AG08396 (cell line): ENCODE results near the gene ADAMTSL2.
A peak's percentile ranks its signal among the peaks of the same experiment; 100 is the strongest.

Experiments used
- DNase-seq: peaks from one replicate; pipeline ENCODE4 v3.0.0; 2012; ENCODE audit warnings: low spot score, mixed read lengths

Gene ADAMTSL2

GRCh38 chr9:133499892-133500270, 34.6 kb upstream of the ADAMTSL2 start:
- DNase-seq, result no peak

- DNase-seq, result no peak
These were observed 32.4 kb upstream of the ADAMTSL2 start for GRCh38 chr9:133502112-133502511.

- peak; percentile 57 for DNase-seq
These were observed 29.2 kb upstream of the ADAMTSL2 start for GRCh38 chr9:133505186-133505830.

- peak; percentile 67 for DNase-seq
These were observed 28.4 kb upstream of the ADAMTSL2 start for GRCh38 chr9:133505901-133506652.

DNA sequence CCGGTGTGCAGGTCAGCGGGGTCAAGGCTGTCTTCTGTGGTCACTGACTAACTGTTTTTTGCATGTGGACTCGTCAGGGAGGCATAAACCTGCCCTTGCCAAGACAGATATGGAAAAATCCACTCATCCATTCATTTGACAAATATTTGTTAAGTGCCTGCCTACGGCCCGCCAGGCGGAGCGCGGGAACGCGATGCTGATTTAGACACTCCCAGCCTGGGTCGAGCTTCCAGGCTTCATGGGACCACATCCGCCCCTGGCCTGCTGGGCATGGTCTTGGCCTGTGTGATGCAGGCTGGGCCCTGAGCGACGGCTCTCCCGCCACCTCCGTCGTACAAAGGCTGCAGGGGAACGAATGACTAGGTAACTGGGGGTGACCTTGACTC, 27.9 kb upstream of the ADAMTSL2 start:
- peak; percentile 91 for DNase-seq

DNA sequence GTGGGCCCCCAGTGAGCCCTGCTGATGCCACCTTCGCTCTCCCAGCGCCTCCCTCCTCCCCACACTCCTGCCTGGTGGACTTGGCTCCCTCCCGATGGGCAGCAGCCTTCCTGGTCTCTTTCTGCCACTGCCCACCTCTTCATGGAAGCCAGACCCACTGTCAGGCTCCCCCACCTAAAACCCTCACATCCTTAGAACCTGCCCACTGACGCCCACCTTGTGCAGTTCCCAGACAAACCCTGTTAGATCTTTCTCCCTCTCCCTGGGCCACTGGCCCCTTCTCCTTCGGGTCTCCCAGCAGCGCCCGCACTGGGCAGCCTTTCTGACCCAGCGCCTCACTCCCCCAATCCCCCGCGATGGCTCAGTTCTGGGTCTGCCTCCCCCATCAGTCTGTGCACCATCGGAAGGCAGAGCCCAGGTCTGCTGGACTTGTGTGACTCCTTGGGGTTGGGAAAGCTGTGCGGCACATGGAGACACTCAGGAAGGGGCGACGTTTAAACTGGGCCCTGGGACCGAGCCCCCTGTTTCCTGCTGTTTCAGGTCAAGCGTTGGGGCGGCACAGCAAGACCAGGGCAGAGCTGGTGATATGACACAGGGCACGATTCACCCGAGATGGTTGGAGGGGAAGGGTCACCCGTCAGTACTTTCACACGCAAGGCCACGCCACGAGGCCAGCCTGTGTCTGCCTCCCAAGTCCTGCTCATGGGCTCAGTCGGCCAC, 27.1 kb upstream of the ADAMTSL2 start:
- DNase-seq, result no peak

DNA sequence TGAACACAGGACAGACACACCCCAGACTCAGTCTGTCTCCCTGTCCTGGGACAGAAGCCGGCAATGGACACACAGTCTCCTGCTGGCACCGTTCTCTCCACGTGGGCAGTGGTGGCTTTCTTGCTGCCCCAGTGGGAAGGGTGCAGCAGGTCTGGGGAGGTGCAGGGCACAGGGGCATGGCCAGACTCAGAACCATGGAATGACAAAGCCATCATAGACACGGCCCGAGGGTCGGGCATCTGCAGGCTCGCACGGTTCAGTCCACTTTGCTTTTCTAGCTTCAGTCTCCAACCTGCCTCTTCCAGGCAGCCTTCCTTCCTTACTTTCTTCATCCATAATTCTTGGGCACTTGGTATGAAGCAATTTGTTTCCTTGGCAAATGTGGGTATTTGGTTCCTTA, 26.5 kb upstream of the ADAMTSL2 start:
- DNase-seq, result no peak

DNA sequence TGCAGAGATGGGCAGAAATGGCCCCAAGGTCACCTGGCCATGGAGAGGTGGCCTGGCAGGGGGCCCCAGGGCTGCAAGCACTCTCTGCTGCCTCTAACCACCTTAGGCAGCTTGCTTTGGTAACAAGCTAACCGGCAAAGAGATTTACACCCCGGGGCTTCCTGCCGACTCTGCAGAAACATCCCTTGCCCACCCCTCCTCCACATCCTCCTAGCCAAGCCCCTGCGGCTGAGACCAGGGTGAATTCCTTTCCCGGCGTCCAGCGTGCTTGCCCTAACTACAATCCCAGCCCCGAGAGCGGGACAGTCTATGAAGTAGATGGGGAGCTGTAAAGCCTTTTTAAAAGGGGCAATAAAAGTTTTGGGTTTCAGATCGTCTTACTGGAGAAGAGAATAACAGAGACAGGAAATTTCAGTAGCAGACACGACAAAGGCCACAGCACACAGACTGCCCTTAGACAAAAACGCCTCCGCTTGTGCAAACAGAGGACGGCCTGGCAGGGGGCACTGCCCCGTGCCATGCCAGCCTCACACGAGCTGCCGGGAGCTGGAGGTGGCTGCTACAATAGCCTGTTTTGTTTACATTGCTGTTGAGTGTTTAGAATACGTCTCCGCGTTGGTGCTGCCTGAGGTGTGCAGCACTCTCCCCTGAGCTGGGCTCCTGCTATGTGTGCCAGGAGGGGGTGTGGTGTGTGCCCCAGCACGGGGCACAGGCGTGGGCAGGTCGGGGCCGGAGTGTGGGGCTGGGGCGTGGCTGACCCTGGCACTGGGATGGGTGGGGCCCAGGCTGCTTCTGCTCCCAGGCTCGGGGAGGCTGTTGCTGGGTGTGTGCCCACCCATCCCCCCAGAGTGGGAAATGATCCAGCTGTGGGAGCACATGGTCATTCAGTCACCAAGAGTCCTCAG, 25.1 kb upstream of the ADAMTSL2 start:
- DNase-seq, result no peak

DNA sequence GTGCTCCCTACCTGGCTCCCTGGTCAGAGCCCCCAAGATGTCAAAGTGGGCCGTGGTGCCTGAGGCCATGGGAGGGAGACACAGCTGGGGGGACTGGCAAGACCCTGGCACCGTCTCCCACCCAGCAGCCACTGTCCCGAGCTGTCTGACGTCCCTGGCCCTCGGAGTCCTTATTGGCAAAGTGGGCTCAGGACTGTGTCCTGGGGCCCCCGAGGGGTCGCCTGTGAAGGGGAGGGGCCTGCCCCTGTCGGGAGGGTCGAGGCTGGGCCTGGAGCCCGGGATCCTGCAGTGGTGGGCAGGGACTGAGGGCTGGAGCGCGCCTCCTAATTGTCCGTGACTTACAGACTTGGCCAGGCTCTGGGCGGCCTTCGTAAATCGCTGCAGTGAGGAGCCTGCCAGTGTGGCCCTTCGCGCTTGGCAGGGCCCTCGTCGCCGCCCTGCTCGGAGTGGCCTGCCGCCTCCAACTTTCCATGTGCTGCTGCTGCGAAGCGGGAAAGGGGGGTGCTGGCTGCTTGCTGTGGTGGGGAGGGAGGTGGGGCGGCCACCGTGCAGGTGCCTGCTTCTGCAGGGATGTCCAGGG, 23.5 kb upstream of the ADAMTSL2 start:
- DNase-seq, result no peak

GRCh38 chr9:133511607-133512006, 22.9 kb upstream of the ADAMTSL2 start:
- no peak for DNase-seq

GRCh38 chr9:133512253-133513213, 22.0 kb upstream of the ADAMTSL2 start:
- no peak for DNase-seq

GRCh38 chr9:133513214-133514100, 21.0 kb upstream of the ADAMTSL2 start:
- DNase-seq, result no peak

GRCh38 chr9:133514460-133515239, 19.9 kb upstream of the ADAMTSL2 start:
- no peak for DNase-seq

DNA sequence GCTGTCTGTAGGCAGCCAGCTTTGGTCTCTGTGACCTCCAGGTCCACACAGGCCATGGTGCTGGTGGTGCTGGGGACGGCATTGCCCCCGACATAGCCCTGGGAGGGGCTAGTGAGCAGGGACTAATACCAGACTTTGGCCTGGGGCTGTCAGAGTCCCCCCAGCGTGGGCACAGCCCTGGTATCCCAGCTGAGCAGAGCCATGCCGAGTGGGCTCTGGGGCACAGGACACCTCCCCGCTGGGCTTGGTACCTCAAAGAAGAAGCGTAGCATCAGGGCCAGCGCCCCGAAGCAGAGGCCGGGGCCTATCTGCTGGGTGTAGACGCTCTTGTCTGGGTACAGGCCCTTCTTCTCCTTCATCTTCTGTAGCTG, 19.3 kb upstream of the ADAMTSL2 start:
- DNase-seq, result no peak

DNA sequence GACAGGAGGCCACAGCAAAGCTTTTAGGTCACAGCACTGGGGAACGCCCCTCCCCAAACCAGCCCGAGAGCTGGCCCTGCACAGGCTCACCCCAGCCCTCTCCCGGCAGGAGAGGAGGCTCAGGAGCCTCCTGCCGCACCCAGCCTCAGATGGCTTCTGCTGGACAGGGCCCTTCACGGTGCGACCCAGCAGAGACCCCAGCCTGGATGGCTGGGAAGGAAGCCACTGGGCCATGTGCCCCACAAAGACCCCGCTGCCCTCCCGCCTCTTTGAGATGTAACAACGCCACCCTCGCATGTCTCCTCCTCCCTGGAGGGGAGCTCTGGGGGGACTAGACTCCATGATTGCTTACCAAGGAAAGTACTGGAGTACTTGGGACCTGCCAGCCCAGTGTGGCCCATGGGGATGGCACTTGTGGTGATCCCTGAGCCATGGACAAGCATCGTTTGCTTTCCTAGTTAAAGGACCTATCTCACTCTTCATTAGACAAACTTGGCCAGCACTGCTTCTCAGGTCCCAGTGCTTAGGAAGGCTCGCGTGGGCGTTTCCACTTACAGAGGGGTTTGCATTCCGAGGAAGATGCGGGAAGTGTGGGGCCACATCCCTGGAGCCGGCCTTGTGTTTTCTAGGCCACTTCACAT, 18.8 kb upstream of the ADAMTSL2 start:
- no peak for DNase-seq

DNA sequence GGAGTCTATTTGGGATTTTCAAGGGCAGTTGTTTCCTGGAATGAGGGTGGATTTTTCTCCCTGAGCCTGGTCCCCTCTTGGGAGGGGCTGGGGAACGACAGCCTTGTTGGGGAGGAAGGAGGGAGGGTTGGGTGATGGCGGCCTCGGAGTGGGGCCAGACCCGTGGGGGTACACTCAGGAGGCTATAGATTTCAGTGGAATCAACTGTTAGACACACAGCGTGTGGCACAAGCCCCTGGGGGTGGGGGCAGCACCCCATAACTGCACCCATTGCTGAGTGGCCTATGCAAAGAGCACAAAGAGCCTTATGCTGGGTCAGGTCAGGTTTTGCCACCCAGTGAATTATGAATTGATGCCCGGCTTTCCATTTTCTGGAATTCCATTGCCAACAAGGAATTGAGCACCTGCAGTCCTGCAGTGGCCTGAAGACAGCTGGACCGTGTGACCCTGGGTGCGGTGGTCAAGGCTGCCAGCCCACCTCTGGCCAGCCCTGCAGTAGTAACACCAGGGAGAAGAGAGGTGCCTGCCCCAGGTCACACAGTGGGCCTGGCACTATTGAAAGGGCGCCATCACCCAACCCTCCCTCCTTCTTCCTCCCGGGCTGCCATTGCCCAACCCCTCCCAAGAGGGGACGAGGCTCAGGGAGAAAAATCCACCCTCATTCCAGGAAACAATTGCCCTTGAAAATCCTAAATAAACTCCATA, 18.1 kb upstream of the ADAMTSL2 start:
- no peak for DNase-seq

DNA sequence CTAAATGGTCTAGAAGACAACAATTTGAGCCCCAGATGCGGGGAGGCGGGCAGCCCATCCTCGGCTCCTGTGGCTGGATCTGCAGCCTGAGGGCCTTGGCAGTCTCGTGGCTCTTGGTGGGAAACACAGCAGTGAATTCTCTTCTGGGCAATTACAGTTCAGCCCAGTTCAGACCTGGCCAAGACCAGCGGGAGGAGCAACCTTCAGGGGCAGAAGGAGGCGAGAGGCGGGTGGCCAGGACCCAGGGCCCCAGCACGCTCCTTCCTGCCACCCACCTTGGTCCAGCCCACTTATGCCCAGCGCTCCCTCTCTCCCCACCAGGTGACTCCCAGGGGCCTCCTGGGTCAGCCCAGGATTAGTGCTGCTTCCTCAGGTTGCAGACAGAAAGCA, 17.5 kb upstream of the ADAMTSL2 start:
- no peak for DNase-seq

GRCh38 chr9:133517711-133518110, 16.8 kb upstream of the ADAMTSL2 start:
- no peak for DNase-seq
